Measurements from ENCODE around the gene CST8.

DNA sequence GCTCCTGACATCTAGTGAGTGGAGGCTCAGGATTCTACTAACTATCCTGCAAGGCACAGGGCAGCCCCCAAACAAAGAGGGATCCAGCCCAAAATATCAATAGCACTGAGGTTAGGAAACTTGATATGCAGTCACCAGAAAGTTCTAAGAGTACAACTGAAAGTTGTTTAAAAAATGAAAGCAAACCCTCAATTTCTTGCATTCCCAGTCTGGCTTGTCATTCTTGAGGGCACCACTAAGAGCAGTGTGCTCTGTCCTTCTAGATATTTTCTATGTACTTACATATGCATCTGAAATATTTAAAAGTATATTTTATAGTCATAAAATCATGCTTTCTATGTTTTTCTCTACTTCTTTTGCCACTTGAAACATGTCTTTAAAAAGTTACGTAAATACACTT, 35.9 kb downstream of the CST8 start:
- TF ChIP-seq, protein P1, sequence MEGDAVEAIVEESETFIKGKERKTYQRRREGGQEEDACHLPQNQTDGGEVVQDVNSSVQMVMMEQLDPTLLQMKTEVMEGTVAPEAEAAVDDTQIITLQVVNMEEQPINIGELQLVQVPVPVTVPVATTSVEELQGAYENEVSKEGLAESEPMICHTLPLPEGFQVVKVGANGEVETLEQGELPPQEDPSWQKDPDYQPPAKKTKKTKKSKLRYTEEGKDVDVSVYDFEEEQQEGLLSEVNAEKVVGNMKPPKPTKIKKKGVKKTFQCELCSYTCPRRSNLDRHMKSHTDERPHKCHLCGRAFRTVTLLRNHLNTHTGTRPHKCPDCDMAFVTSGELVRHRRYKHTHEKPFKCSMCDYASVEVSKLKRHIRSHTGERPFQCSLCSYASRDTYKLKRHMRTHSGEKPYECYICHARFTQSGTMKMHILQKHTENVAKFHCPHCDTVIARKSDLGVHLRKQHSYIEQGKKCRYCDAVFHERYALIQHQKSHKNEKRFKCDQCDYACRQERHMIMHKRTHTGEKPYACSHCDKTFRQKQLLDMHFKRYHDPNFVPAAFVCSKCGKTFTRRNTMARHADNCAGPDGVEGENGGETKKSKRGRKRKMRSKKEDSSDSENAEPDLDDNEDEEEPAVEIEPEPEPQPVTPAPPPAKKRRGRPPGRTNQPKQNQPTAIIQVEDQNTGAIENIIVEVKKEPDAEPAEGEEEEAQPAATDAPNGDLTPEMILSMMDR (IDR thresholded peaks at IDR 0.05), result no peak
- no peak for TF ChIP-seq POLR2A (IDR thresholded peaks at IDR 0.05)

Data from Peyer's patch (tissue), 4 donors.